Keratinocyte (primary cell): ENCODE data around the gene FBXL13.
"Not testable (repeated sequence)": the region's sequence is repeated elsewhere in the genome, so short reads cannot be mapped to it uniquely, and the experiment has no call there.

Experiments
- CTCF ChIP-seq, 3 experiments: IDR thresholded peaks in 1 of 3; conservative IDR thresholded peaks in 1 of 3; optimal IDR thresholded peaks in 1 of 3; 2 replicates in 2 of 3; 3 replicates in 1 of 3; pipeline versions ENCODE3 to v1.5.1; 2011; ENCODE audit warnings: low read length in 3 of 3, mild to moderate bottlenecking in 3 of 3, moderate library complexity in 2 of 3, control low read depth in 1 of 3, inconsistent platforms in 1 of 3; ENCODE audit not compliant: insufficient read depth in 2 of 3; ENCODE audit errors: extremely low read depth in 1 of 3
- EZH2 ChIP-seq: IDR thresholded peaks from one replicate; pipeline ENCODE4 v1.6.1; 2012; ENCODE audit warnings: inconsistent platforms, mild to moderate bottlenecking, low read length, moderate library complexity

- not testable (repeated sequence) for TF ChIP-seq CTCF (optimal IDR thresholded peaks at IDR 0.05 in 1 of 3, IDR thresholded peaks at IDR 0.05 in 1 of 3, conservative IDR thresholded peaks at IDR 0.05 in 1 of 3; ENCODE audit: extremely low read depth in 1 of 3, insufficient read depth in 2 of 3, low read length in 3 of 3); EZH2
Measured at GRCh38 chr7:102791367-102791766, 283.2 kb downstream of the FBXL13 start.
